Stimulated activated CD4-positive, alpha-beta T cell treated with anti-CD3 and anti-CD28 coated beads, Interleukin-2, amount 100 ng/mL, for 24 hours (primary cell): ENCODE results near the gene MAPK10.

Experiments used
- DNase-seq, 2 donors: peaks; one replicate each; pipeline ENCODE4 v3.0.0-alpha.2; 2020

Gene MAPK10

DNA sequence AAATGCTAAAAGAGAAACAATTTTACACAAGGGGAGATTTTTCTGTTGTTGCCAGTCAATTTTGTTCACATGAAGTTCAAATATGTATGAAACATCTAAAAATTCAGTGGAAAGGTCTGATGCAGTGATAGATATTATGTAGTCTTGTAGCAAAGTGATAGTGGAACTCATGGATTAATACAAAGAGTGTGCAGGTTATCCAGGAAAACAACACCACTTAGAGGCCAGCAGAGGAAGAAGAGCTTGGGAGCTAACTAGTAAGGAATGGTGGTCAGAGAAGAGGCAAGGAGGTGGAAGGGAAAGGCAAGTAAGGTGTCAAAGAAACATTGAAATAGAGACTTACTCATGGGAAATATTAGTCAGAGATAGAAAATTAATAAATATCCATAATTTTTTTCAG lies 395.6 kb downstream of the MAPK10 start:
- no peak for DNase-seq

DNA sequence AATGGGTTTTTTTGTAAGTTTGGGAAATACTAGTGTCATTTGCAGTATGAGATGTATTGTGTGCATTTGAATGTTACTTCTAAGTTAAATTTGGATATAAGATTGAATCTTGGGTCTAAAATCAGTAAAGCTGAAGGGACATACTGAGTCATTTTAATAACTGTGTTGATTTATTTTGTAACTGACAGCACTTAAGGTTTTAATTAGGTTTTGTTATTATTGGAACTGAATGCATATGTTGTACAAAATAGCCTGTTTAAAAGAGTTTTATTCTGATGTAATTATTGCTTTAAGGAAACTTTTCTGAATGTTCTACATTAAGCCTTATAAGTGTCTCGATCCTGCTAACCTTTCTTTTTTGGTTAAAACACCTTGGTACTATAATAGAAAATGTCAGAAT lies 396.6 kb downstream of the MAPK10 start:
- no peak for DNase-seq

DNA sequence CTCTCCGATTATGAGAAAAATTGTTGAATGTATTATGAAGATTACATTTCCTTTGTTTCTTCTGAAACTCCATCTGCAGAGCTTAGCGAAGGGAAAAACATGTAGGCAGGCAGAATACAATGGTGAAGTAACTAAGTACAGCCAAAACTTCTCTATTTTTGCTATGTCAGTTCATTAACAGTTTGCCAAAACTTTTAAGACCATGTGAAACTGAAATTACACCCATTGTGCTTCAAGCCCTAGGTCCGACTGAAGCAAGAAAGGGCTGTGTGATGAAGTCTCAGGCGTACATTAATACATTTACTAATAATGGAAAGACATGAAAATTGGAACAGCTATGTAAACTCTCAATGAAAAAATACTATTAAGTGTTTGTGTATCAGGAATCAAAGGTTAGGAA lies 398.0 kb downstream of the MAPK10 start:
- no peak for DNase-seq

DNA sequence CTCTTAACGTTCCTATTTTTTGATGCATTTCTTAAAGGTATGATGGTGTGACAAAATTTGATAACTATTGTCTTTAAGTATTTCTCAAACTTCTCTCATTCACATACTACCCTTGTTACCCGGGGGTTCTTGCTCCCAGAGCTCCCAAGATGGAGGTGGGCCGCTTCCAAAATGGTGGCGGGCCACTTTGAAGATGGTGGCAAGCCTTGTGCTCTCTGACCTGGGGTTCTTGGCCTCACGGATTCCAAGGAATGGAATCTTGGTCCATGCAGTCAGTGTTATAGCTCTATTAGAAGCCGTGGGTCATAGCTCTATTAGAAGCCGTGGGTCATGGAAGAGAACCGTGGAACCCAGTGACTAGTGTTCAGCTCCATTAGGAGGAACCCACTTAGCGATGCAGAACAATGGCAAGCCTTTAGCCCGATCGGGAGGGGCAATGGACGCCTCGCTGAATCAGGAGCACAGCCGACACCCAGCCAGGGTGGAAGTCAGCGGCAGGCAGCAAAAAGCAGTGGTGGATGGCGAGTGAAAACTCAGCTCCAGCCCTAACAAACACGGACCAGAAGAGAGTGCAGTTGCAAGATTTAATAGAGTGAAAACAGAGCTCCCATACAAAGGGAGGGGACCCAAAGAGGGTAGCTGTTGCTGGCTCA lies 403.4 kb downstream of the MAPK10 start:
- DNase-seq, result no peak

DNA sequence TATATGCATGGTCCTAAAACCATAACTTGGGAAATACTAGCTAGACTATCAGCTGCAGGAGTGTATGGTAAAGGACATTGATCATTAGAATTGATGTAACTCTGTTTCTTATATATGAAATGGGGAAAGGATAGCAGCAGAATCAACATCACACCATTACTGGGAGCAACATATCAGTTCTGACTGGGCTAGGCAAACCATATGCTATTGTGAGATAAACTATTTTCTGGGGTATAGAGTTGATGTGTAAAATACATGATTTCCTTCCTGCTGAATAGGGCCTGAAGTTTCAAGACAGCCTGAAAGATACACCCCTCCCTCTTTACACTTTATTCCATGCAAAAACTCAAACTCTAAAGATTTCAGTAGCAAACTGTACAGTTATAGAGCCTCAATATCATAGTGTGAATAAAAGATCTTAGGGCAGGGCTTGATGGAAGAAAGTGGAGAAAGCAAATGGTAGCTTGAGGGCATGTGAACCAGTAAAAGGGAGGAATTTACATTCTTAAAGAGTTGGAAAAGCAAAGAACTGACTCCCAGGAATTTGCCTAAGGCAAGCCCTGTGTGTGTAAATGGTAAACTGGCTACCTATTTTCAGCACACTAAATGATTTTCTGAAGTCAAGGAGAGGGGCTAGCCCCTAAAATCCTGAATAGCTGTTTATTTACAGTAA lies 404.1 kb downstream of the MAPK10 start:
- no peak for DNase-seq

DNA sequence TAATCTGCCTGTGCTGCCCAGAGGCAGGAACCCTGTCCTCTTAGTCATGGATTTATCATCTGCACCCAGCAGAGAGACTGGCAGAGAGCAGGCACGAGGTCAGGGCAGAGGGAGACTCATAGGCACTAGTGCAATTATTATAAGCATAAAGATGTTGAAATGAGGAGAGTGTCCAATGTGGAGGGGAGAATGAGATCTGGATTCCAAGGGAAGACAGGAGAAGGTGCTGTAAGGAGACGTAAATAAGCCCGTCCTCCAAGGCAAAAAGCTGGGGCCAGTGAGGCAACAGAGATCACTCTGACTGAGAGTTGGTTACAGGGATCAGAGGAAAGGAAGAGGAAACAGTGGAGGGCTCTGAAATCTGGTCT lies 406.2 kb downstream of the MAPK10 start:
- no peak for DNase-seq

DNA sequence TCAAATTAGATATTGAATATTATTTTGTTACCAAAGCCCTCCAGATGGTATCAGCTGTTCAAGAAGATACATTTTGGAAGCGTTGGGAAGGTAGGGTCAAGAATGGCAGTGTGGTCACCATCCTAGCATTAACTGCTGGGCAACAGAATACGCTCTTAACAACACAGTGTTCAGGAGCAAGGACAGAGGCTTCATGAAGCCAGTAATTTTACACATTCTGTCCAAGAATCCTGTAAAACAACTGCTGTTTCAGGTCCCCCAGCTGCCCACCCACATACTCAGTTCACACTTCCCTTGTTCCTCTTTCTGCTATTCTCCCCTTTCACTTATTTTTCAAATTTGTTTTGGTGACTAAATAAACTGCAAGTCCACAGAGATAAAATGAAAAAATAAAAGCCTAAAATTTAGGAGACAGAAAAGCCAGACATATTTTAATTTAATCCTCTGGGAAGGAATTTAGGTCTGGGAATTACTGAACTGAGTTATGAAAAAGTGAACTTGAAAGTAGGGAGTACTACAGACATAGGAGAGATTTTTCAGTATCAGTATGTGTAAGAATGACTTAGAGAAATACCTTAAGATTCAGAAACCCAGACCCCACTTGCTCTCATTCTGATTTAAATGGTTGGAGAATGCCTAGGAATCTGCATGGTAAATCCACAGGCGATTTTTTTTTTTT lies 406.7 kb downstream of the MAPK10 start:
- DNase-seq, result no peak

DNA sequence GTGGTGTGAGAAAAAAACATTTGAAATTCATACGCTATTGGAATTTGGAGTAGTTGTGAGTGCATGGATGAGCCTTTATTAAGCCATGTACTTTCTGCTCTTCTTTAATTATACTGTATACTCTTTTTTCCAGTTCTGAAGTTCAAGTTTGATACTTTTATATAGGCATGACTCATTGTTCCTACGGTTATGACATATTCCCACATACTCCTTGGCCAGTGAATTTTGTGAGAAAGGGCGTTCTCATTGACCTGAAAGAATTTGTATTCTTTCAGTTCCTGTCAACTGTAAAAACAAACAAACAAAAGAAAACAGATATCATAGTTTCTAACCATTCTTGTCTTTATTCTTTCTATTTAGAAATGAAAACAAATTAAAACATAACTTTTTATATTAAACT lies 407.3 kb downstream of the MAPK10 start:
- no peak for DNase-seq

DNA sequence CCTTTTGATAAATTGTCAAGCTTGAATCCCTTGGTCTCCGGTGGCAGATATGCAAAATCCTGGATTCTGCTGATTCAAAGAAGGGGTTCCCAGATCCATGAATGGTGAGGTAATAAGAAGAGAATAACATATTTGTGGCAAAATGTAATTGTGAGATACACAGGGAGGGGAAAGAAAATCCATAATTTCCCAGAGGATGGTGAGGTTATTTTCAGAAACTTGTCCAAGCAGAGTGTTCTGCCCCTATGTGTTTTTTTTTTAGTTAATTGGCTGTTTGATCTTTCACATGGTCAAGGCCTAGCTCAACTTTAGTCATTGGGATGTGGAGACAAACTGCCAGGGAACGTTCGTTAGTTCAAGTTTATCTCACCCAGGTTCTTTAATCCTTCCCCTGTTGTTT lies 408.8 kb downstream of the MAPK10 start:
- DNase-seq, result no peak

DNA sequence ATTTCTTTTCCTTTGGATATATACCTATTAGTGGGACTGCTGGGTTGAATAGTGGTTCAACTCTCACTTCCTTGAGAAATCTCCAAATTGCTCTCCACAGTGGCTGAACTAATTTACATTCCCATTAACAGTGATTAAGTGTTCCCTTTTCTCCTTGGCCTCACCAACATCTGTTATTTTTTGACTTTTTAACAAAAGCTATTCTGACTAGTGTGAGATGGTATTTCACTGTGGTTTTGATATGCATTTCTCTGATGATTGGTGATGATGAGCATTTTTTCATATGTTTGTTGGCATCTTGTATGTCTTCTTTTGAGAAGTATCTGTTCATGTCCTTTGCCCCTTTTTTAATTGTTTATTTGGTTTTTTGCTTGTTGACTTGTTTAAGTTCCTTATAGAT lies 413.0 kb downstream of the MAPK10 start:
- no peak for DNase-seq

DNA sequence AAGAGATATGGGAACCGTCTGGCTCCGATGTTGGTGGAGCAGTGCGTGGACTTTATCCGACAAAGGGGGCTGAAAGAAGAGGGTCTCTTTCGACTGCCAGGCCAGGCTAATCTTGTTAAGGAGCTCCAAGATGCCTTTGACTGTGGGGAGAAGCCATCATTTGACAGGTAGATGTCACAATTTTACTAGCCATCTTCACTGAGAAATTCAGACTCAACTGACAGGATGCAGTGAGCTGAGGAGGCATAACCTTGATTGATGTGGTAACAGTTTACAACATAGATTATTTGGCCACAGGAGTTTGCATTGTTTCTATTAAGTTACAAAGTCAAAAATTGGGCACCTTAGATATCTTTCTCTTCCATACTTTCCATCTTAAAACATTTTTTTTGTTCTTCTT lies 417.7 kb downstream of the MAPK10 start:
- DNase-seq, result no peak

DNA sequence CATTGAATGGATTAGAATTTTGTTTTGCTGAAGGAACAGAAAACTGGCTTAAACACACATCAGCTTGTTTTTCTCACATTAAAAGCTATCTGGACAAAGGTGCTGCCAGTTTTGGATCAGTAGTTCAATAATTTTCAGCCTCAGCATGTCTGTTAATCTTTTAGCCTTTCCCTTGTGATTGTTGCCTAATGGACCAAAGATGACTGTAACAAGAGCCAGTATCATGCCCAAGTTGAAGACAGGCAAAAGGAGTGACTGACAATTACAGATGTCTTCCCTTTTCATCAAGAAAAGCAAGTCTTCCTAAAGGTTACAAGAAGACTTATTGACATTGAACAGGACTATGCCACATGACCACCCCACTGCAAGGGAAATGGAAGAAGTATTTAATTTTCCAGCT lies 419.7 kb downstream of the MAPK10 start:
- no peak for DNase-seq
